HCT116 (cell line): ENCODE data around the gene RASIP1. TPM values are rescaled to one million over a fixed set of nuclear protein-coding genes. Genes with fewer than 3 reads are reported as not detected.

Experiments used
- ATAC-seq: fragments of 200-7000 bp; cut with Tn5 transposase; 2 replicates; pipeline ENCODE4 v1.9.1; 2020; ENCODE audit warnings: mild to moderate bottlenecking, moderate library complexity
- BruUV-seq: library from RNA; stranded (reverse); fragments of 400-500 nt; replicated peaks from 2 replicates; lab custom pipeline; 2021; lab: Mats Ljungman, UMichigan
- CTCF ChIA-PET: fragments of 300-600 bp; sonication (Branson Sonifier 250); formaldehyde crosslinking; loops from one replicate; lab custom pipeline; 2021; ENCODE audit warnings: antibody characterized with exemption; lab: Charles Lee
- POLR2A ChIA-PET: fragments of 300-600, 350-600 bp; sonication (Branson Sonifier 250); formaldehyde crosslinking; loops from one replicate; lab custom pipeline; 2021; ENCODE audit warnings: antibody characterized with exemption; lab: Charles Lee
- RAD21 ChIA-PET, 2 experiments: fragments of 300-600 bp; sonication (Branson Sonifier 250); formaldehyde crosslinking; loops; one replicate each; lab custom pipeline; 2023; ENCODE audit warnings: low total read pairs in 2 of 2; ENCODE audit not compliant: uncharacterized antibody in 2 of 2, unreplicated experiment in 2 of 2, low non-redundant PET in 1 of 2; lab: Charles Lee
- DNase-seq: peaks from one replicate; pipeline ENCODE4 v3.0.0-alpha.2; 2010; ENCODE audit warnings: low read depth, low spot score
- H2AFZ ChIP-seq: fragments of 200-600 bp; shearing (Covaris generic), sonication (generic); 2 replicates; pipeline ENCODE4 v1.6.1; 2017; ENCODE audit warnings: low read depth, mixed run types, mixed read lengths, antibody characterized with exemption, low read length; ENCODE audit not compliant: poor library complexity, severe bottlenecking
- H3K27ac ChIP-seq: 2 replicates; pipeline ENCODE4 v1.5.1; 2012; ENCODE audit warnings: low read depth, low read length
- H3K27me3 ChIP-seq: fragments of 200-600 bp; sonication (generic); 2 replicates; pipeline ENCODE4 v1.6.1; 2016; ENCODE audit warnings: mixed run types, low read length, mixed read lengths; ENCODE audit not compliant: insufficient read depth
- H3K36me3 ChIP-seq, 2 experiments: fragments of 200-500 bp in 1 of 2; fragments of 200-600 bp in 1 of 2; sonication (Bioruptor generic) in 1 of 2; sonication (generic) in 1 of 2; 2 replicates each; pipeline versions ENCODE4 v1.5.1 to v1.6.1; 2014 to 2016; ENCODE audit warnings: low read length in 2 of 2, inconsistent platforms in 1 of 2, mixed read lengths in 1 of 2, mixed run types in 1 of 2; ENCODE audit not compliant: insufficient read depth in 2 of 2, control insufficient read depth in 1 of 2
- H3K4me1 ChIP-seq, 2 experiments: fragments of 200-600 bp in 1 of 2; sonication (generic) in 1 of 2; 2 replicates each; pipeline versions ENCODE4 v1.5.1 to v1.6.1; 2012 to 2017; ENCODE audit warnings: low read length in 2 of 2, inconsistent platforms in 1 of 2, mild to moderate bottlenecking in 1 of 2, mixed read lengths in 1 of 2, mixed run types in 1 of 2, moderate library complexity in 1 of 2; ENCODE audit not compliant: insufficient read depth in 2 of 2, control insufficient read depth in 1 of 2
- H3K4me2 ChIP-seq: fragments of 200-600 bp; sonication (generic); 2 replicates; pipeline ENCODE4 v1.6.1; 2017; ENCODE audit warnings: mixed run types, low read length, mixed read lengths
- H3K4me3 ChIP-seq, 2 experiments: fragments of 200-600 bp in 1 of 2; sonication (generic) in 1 of 2; replicated peaks in 1 of 2; 2 replicates each; pipeline ENCODE4 v1.5.1; 2011 to 2016; ENCODE audit warnings: low read length in 2 of 2, control low read depth in 1 of 2, low read depth in 1 of 2, mild to moderate bottlenecking in 1 of 2, mixed read lengths in 1 of 2, mixed run types in 1 of 2
- H3K79me2 ChIP-seq: fragments of 200-600 bp; sonication (generic); 2 replicates; pipeline ENCODE4 v1.6.1; 2017; ENCODE audit warnings: mild to moderate bottlenecking, mixed run types, low read length, moderate library complexity, mixed read lengths; ENCODE audit not compliant: insufficient read depth
- H3K9ac ChIP-seq: fragments of 200-600 bp; sonication (generic); 2 replicates; pipeline ENCODE4 v1.6.1; 2016; ENCODE audit warnings: low read length, mixed read lengths
- H3K9me2 ChIP-seq: fragments of 200-600 bp; sonication (generic), shearing (Covaris generic); 2 replicates; pipeline ENCODE4 v1.6.1; 2017; ENCODE audit warnings: mixed run types, mild to moderate bottlenecking, moderate library complexity; ENCODE audit not compliant: insufficient read depth
- H3K9me3 ChIP-seq, 2 experiments: fragments of 200-500 bp in 1 of 2; fragments of 200-600 bp in 1 of 2; sonication (Bioruptor generic) in 1 of 2; sonication (generic) in 1 of 2; 2 replicates each; pipeline ENCODE4 v1.6.1; 2014 to 2017; ENCODE audit warnings: low read length in 2 of 2, mixed read lengths in 2 of 2, inconsistent platforms in 1 of 2, low read depth in 1 of 2, mild to moderate bottlenecking in 1 of 2, mixed run types in 1 of 2, moderate library complexity in 1 of 2; ENCODE audit not compliant: control insufficient read depth in 1 of 2, insufficient read depth in 1 of 2
- H4K20me1 ChIP-seq: fragments of 200-600 bp; sonication (generic), shearing (Covaris generic); 2 replicates; pipeline ENCODE4 v1.6.1; 2017; ENCODE audit warnings: mixed run types, mild to moderate bottlenecking, moderate library complexity; ENCODE audit not compliant: insufficient read depth
- ATF3 ChIP-seq: IDR thresholded peaks from 2 replicates; pipeline ENCODE4 v1.6.1; 2012
- EZH2phosphoT487 ChIP-seq: fragments of 200-600 bp; IDR thresholded peaks from 2 replicates; pipeline ENCODE4 v1.6.1; 2018; ENCODE audit warnings: antibody characterized with exemption, borderline replicate concordance
- POLR2A ChIP-seq: IDR thresholded peaks from 2 replicates; pipeline ENCODE4 v1.7.0; 2011; ENCODE audit warnings: borderline replicate concordance; ENCODE audit not compliant: insufficient read depth, insufficient read length; ENCODE audit errors: extremely low read depth
- POLR2AphosphoS5 ChIP-seq: IDR thresholded peaks from 2 replicates; pipeline ENCODE4 v1.6.1; 2011; ENCODE audit warnings: mild to moderate bottlenecking, low read depth, low read length, moderate library complexity
- TCF7L2 ChIP-seq: IDR thresholded peaks from 2 replicates; pipeline ENCODE4 v1.7.0; 2011; ENCODE audit warnings: borderline replicate concordance, inconsistent platforms; ENCODE audit not compliant: insufficient read depth, insufficient read length; ENCODE audit errors: extremely low read depth
- intact Hi-C: fragments of 100-400 bp; cut with micrococcal nuclease; formaldehyde crosslinking; loops from 2 replicates; pipeline ENCODE4 v1.10.0; 2022
- total RNA-seq: library from RNA; stranded (reverse); gene quantifications from one replicate; pipeline ENCODE4 v1.2.1, GENCODE V29; 2021; ENCODE audit not compliant: unreplicated experiment

The RASIP1 gene
- total RNA-seq, 1 experiment from 2014 or later = 1.9 TPM

GRCh38 chr19:48698046-48698445 is 42.4 kb downstream of the RASIP1 start:
- DNase-seq (no peak), ATAC-seq (peak; percentile 57)
- Histone ChIP-seq H3K9me3 (no peaks in the 10 kb centered on the region), H3K4me2 (peak overlapping the region; percentile 100), H2AFZ (no peak overlapping the region), H3K9me2 (no peaks in the 10 kb centered on the region), H3K36me3 (0 out of 4 replicates have a peak, but pooled peaks cover 0 to 8% of the 10 kb centered on the region in 2 experiments), H4K20me1 (no peaks in the 10 kb centered on the region), H3K9ac (peak overlapping the region; percentile 84), H3K27me3 (no peaks in the 10 kb centered on the region), H3K4me3 (peak overlapping the region; percentile 7 to 85; a peak in 3 of 4 replicates), H3K27ac (peak overlapping the region; percentile 49), H3K79me2 (peaks cover 15% of the 10 kb centered on the region; the same call in 1 of the 2 replicates), H3K4me1 (peaks cover 32 to 55% of the 10 kb centered on the region in 2 experiments)
- no TSS peak for BruUV-seq
- POLR2A ChIA-PET = interaction anchor here (0.7 to 0.9 kb wide), 2 partner anchors 14 kb away, joined by 3 read pairs; no protein-coding TSS in a partner anchor
- TF ChIP-seq POLR2A (no peak), TCF7L2 (peak; percentile 16), POLR2AphosphoS5 (peak; percentile 54; the same call in 1 of the 2 replicates)
- intact Hi-C loops = no loop called here
- RAD21 ChIA-PET = interaction anchor here in 1 of 2 experiments (0.7 kb wide), 1 partner anchor 15 kb away, joined by 5 read pairs; no protein-coding TSS in a partner anchor
- CTCF ChIA-PET = no interaction called here

GRCh38 chr19:48696353-48697010 is 43.9 kb downstream of the RASIP1 start:
- peak overlapping the region; percentile 84 for H3K9ac ChIP-seq
- H3K9me2 ChIP-seq = no peaks in the 10 kb centered on the region
- intact Hi-C loops = no loop called here
- no peak for DNase-seq
- no peaks in the 10 kb centered on the region for H4K20me1 ChIP-seq
- H3K4me3 ChIP-seq = peak overlapping the region; percentile 75 to 85
- CTCF ChIA-PET = interaction anchor here (0.7 to 1.9 kb wide), 5 partner anchors 16 to 305 kb away, joined by 3 to 12 read pairs (median 4); partner anchors contain the start of genes CA11 and KDELR1
- H3K9me3 ChIP-seq = no peaks in the 10 kb centered on the region
- no peaks in the 10 kb centered on the region for H3K27me3 ChIP-seq
- no peak overlapping the region for H2AFZ ChIP-seq
- ATAC-seq = peak; percentile 52
- peak overlapping the region; percentile 100 for H3K4me2 ChIP-seq
- no peaks in the 10 kb centered on the region for H3K36me3 ChIP-seq
- H3K4me1 ChIP-seq = peaks cover 32 to 55% of the 10 kb centered on the region in 2 experiments
- POLR2A ChIA-PET = interaction anchor here (0.8 to 1.8 kb wide), 7 partner anchors 9 to 74 kb away, joined by 3 to 15 read pairs (median 4); partner anchors contain the start of gene CA11
- no peak for TF ChIP-seq EZH2phosphoT487
- TF ChIP-seq ATF3 = no peak
- TF ChIP-seq POLR2A = peak; percentile 2
- RAD21 ChIA-PET = interaction anchor here in 1 of 2 experiments (1.4 to 1.7 kb wide), 2 partner anchors 17 to 21 kb away, joined by 4 read pairs; no protein-coding TSS in a partner anchor
- no TSS peak for BruUV-seq
- H3K27ac ChIP-seq = peak overlapping the region; percentile 83
- peaks cover 15% of the 10 kb centered on the region; the same call in 1 of the 2 replicates for H3K79me2 ChIP-seq
